H9 (cell line): Measurements from ENCODE around the gene MRPL27. TPM values are rescaled to one million over a fixed set of nuclear protein-coding genes. Genes with fewer than 3 reads are reported as not detected.

Experiments used
- DNase-seq: peaks from one replicate; pipeline ENCODE4 v3.0.0-alpha.2; 2017
- H2AFZ ChIP-seq: one replicate; pipeline ENCODE4 v1.6.1; 2013; ENCODE audit warnings: mild to moderate bottlenecking, low read length, control low read depth, moderate library complexity
- H2AK5ac ChIP-seq: 2 replicates; pipeline ENCODE4 v1.6.1; 2013; ENCODE audit warnings: low read length, control low read depth, mixed read lengths; ENCODE audit not compliant: insufficient read length
- H2BK120ac ChIP-seq: one replicate; pipeline ENCODE4 v1.6.1; 2013; ENCODE audit warnings: low read depth, mild to moderate bottlenecking, low read length, control low read depth, inconsistent platforms; ENCODE audit not compliant: poor library complexity, severe bottlenecking
- H2BK12ac ChIP-seq: 2 replicates; pipeline ENCODE4 v1.6.1; 2013; ENCODE audit warnings: low read length, control low read depth, mixed read lengths, low read depth; ENCODE audit not compliant: insufficient read length
- H2BK15ac ChIP-seq: 2 replicates; pipeline ENCODE4 v1.6.1; 2013; ENCODE audit warnings: low read depth, low read length, control low read depth
- H2BK20ac ChIP-seq: one replicate; pipeline ENCODE4 v1.6.1; 2013; ENCODE audit warnings: low read depth, mild to moderate bottlenecking, low read length, control low read depth, inconsistent platforms; ENCODE audit not compliant: poor library complexity, severe bottlenecking
- H2BK5ac ChIP-seq: 2 replicates; pipeline ENCODE4 v1.6.1; 2013; ENCODE audit warnings: low read length, control low read depth, mixed read lengths; ENCODE audit not compliant: insufficient read length
- H3K14ac ChIP-seq: 2 replicates; pipeline ENCODE4 v1.6.1; 2013; ENCODE audit warnings: low read length, control low read depth; ENCODE audit not compliant: insufficient read depth
- H3K18ac ChIP-seq: 2 replicates; pipeline ENCODE4 v1.6.1; 2013; ENCODE audit warnings: low read depth, mild to moderate bottlenecking, mixed read lengths, low read length, control low read depth; ENCODE audit not compliant: insufficient read length
- H3K23ac ChIP-seq: 2 replicates; pipeline ENCODE4 v1.6.1; 2013; ENCODE audit warnings: low read length, control low read depth, mixed read lengths, low read depth; ENCODE audit not compliant: insufficient read length
- H3K23me2 ChIP-seq: 2 replicates; pipeline ENCODE4 v1.6.1; 2013; ENCODE audit warnings: low read depth, mild to moderate bottlenecking, mixed read lengths, low read length, control low read depth; ENCODE audit not compliant: insufficient read length, poor library complexity, severe bottlenecking
- H3K27ac ChIP-seq: 2 replicates; pipeline ENCODE4 v1.5.1; 2013; ENCODE audit warnings: low read length, control low read depth, mixed read lengths, low read depth; ENCODE audit not compliant: insufficient read length
- H3K27me3 ChIP-seq: 2 replicates; pipeline ENCODE4 v1.6.1; 2013; ENCODE audit warnings: low read length, control low read depth, inconsistent platforms; ENCODE audit not compliant: insufficient read depth
- H3K4ac ChIP-seq: 2 replicates; pipeline ENCODE4 v1.6.1; 2013; ENCODE audit warnings: low read depth, mild to moderate bottlenecking, control low read depth, inconsistent platforms, low read length, moderate library complexity
- H3K4me1 ChIP-seq: 2 replicates; pipeline ENCODE4 v1.6.1; 2013; ENCODE audit warnings: low read length, control low read depth, inconsistent platforms; ENCODE audit not compliant: insufficient read depth
- H3K4me2 ChIP-seq: 2 replicates; pipeline ENCODE4 v1.6.1; 2013; ENCODE audit warnings: low read length, control low read depth, mixed read lengths; ENCODE audit not compliant: insufficient read length, insufficient read depth
- H3K56ac ChIP-seq: 2 replicates; pipeline ENCODE4 v1.6.1; 2013; ENCODE audit warnings: low read depth, mild to moderate bottlenecking, mixed read lengths, low read length, control low read depth; ENCODE audit not compliant: insufficient read length
- H3K79me1 ChIP-seq: 2 replicates; pipeline ENCODE4 v1.6.1; 2013; ENCODE audit warnings: low read depth, mild to moderate bottlenecking, moderate library complexity, low read length, control low read depth, inconsistent platforms; ENCODE audit not compliant: insufficient read depth, poor library complexity, severe bottlenecking
- H3K79me2 ChIP-seq: 2 replicates; pipeline ENCODE4 v1.6.1; 2013; ENCODE audit warnings: low read length, control low read depth, inconsistent platforms; ENCODE audit not compliant: insufficient read depth
- H3K9ac ChIP-seq: 2 replicates; pipeline ENCODE4 v1.6.1; 2013; ENCODE audit warnings: low read length, control low read depth, mixed read lengths; ENCODE audit not compliant: insufficient read length; ENCODE audit errors: extremely low read depth
- H3K9me3 ChIP-seq: one replicate; pipeline ENCODE4 v1.6.1; 2013; ENCODE audit warnings: low read depth, low read length, inconsistent platforms; ENCODE audit not compliant: control insufficient read depth
- H3T11ph ChIP-seq: one replicate; pipeline ENCODE4 v1.6.1; 2013; ENCODE audit warnings: mild to moderate bottlenecking, low read length, control low read depth, inconsistent platforms
- H4K20me1 ChIP-seq: one replicate; pipeline ENCODE4 v1.6.1; 2013; ENCODE audit not compliant: control insufficient read depth, insufficient read length, insufficient read depth
- H4K5ac ChIP-seq: 2 replicates; pipeline ENCODE4 v1.6.1; 2013; ENCODE audit warnings: low read depth, mild to moderate bottlenecking, mixed read lengths, low read length, control low read depth; ENCODE audit not compliant: insufficient read length
- H4K8ac ChIP-seq: replicated peaks from 2 replicates; pipeline ENCODE4 v1.6.1; 2013; ENCODE audit warnings: low read length, control low read depth, mixed read lengths, low read depth; ENCODE audit not compliant: insufficient read length
- H4K91ac ChIP-seq: 2 replicates; pipeline ENCODE4 v1.6.1; 2013; ENCODE audit warnings: low read depth, mild to moderate bottlenecking, moderate library complexity, mixed read lengths, low read length, control low read depth; ENCODE audit not compliant: insufficient read length
- H3K27ac Mint-ChIP-seq, 3 experiments: 2 replicates in 2 of 3; 3 replicates in 1 of 3; pipeline ENCODE4 v1.8.0; 2020 to 2021; ENCODE audit warnings: mixed read lengths in 3 of 3, mild to moderate bottlenecking in 1 of 3, moderate library complexity in 1 of 3
- H3K27me3 Mint-ChIP-seq: 2 replicates; pipeline ENCODE4 v1.8.0; 2021; ENCODE audit warnings: low read depth, mild to moderate bottlenecking, moderate library complexity, mixed read lengths
- H3K36me3 Mint-ChIP-seq, 3 experiments: 2 replicates in 2 of 3; 3 replicates in 1 of 3; pipeline ENCODE4 v1.8.0; 2020 to 2021; ENCODE audit warnings: low read depth in 3 of 3, mixed read lengths in 3 of 3; ENCODE audit not compliant: insufficient read depth in 1 of 3
- H3K4me1 Mint-ChIP-seq, 2 experiments: 2 replicates each; pipeline ENCODE4 v1.8.0; 2020; ENCODE audit warnings: mixed read lengths in 2 of 2
- H3K4me3 Mint-ChIP-seq, 2 experiments: 2 replicates in 1 of 2; 3 replicates in 1 of 2; pipeline ENCODE4 v1.8.0; 2020 to 2021; ENCODE audit warnings: mild to moderate bottlenecking in 2 of 2, mixed read lengths in 2 of 2, moderate library complexity in 1 of 2
- H3K9me3 Mint-ChIP-seq, 2 experiments: 2 replicates in 1 of 2; 3 replicates in 1 of 2; pipeline ENCODE4 v1.8.0; 2020; ENCODE audit warnings: mild to moderate bottlenecking in 2 of 2, mixed read lengths in 2 of 2, moderate library complexity in 1 of 2
- WGBS: extraction: QIAGEN DNeasy Blood & Tissue Kit; methylation state at CpG from one replicate; pipeline ENCODE4 v1.1.7; 2013; ENCODE audit warnings: missing lambda C conversion rate, low lambda C conversion rate, mixed read lengths; ENCODE audit not compliant: insufficient read length; ENCODE audit errors: extremely low coverage; 5-methylcytosine and 5-hydroxymethylcytosine counted together
- total RNA-seq: library from RNA; stranded (reverse); gene quantifications from 2 replicates; pipeline ENCODE4 v1.2.1, GENCODE V29; 2021
- TF ChIP-seq, protein P1 (sequence below): fragments of 200-600 bp; sonication (generic); conservative IDR thresholded peaks from 3 replicates; pipeline ENCODE4 v1.8.0; 2021; ENCODE audit warnings: antibody characterized with exemption, mild to moderate bottlenecking

Gene MRPL27
- total RNA-seq, 1 experiment from 2014 or later = 85.9 TPM

- Histone ChIP-seq H3K4me2 (no peak overlapping the region), H3K23ac (no peak overlapping the region), H3K27ac (no peak overlapping the region), H3K4ac (no peak overlapping the region), H3K23me2 (no peaks in the 10 kb centered on the region), H2BK120ac (no peak overlapping the region), H3K4me1 (no peaks in the 10 kb centered on the region), H3K56ac (no peak overlapping the region), H3K27me3 (no peaks in the 10 kb centered on the region), H3K18ac (no peak overlapping the region), H3K79me2 (no peaks in the 10 kb centered on the region), H3K14ac (no peak overlapping the region), H2AK5ac (no peak overlapping the region), H2BK12ac (no peak overlapping the region), H3K9me3 (no peaks in the 10 kb centered on the region), H4K20me1 (no peaks in the 10 kb centered on the region), H2AFZ (no peak overlapping the region), H3T11ph (no peak overlapping the region), H2BK5ac (no peak overlapping the region), H4K8ac (no peak overlapping the region), H2BK15ac (no peak overlapping the region), H4K5ac (no peak overlapping the region), H3K9ac (no peak overlapping the region), H4K91ac (no peak overlapping the region), H2BK20ac (no peak overlapping the region), H3K79me1 (no peaks in the 10 kb centered on the region)
- Mint-ChIP-seq H3K4me3 (no peak overlapping the region), H3K4me1 (no peaks in the 10 kb centered on the region; a peak in 1 of 4 replicates), H3K9me3 (no peaks in the 10 kb centered on the region; a peak in 1 of 5 replicates), H3K27me3 (no peaks in the 10 kb centered on the region; the same call in 1 of the 2 replicates), H3K36me3 (peaks cover 23 to 62% (median 59%) of the 10 kb centered on the region in 3 experiments; a peak in 6 of 7 replicates), H3K27ac (no peak overlapping the region; a peak in 1 of 7 replicates)
- no peak for DNase-seq
- WGBS = no CpG with 5 or more reads among the region's 4 CpGs
- TF ChIP-seq, protein P1, sequence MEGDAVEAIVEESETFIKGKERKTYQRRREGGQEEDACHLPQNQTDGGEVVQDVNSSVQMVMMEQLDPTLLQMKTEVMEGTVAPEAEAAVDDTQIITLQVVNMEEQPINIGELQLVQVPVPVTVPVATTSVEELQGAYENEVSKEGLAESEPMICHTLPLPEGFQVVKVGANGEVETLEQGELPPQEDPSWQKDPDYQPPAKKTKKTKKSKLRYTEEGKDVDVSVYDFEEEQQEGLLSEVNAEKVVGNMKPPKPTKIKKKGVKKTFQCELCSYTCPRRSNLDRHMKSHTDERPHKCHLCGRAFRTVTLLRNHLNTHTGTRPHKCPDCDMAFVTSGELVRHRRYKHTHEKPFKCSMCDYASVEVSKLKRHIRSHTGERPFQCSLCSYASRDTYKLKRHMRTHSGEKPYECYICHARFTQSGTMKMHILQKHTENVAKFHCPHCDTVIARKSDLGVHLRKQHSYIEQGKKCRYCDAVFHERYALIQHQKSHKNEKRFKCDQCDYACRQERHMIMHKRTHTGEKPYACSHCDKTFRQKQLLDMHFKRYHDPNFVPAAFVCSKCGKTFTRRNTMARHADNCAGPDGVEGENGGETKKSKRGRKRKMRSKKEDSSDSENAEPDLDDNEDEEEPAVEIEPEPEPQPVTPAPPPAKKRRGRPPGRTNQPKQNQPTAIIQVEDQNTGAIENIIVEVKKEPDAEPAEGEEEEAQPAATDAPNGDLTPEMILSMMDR = no peak
Observed at GRCh38 chr17:50355336-50355700, 17.7 kb downstream of the MRPL27 start.
